Ishikawa (cell line): ENCODE results near the gene RIN3.
A peak's percentile ranks its signal among the peaks of the same experiment; 100 is the strongest.

Experiments
- CEBPB ChIP-seq: IDR thresholded peaks from 2 replicates; pipeline ENCODE4 v1.6.1; 2012
- CREB1 ChIP-seq: IDR thresholded peaks from 2 replicates; pipeline ENCODE4 v1.6.1; 2012; ENCODE audit warnings: low read depth
- EGR1 ChIP-seq: IDR thresholded peaks from 2 replicates; pipeline ENCODE4 v1.6.1; 2012
- EP300 ChIP-seq: IDR thresholded peaks from 2 replicates; pipeline ENCODE4 v1.6.1; 2012; ENCODE audit warnings: borderline replicate concordance
- FOXM1 ChIP-seq: IDR thresholded peaks from 2 replicates; pipeline ENCODE4 v1.6.1; 2012; ENCODE audit warnings: low read depth, borderline replicate concordance
- MAX ChIP-seq: IDR thresholded peaks from 2 replicates; pipeline ENCODE4 v1.6.1; 2012
- NFIC ChIP-seq: IDR thresholded peaks from 2 replicates; pipeline ENCODE4 v1.6.1; 2012
- RAD21 ChIP-seq: IDR thresholded peaks from 2 replicates; pipeline ENCODE4 v1.6.1; 2012; ENCODE audit warnings: low read depth
- REST ChIP-seq: IDR thresholded peaks from 2 replicates; pipeline ENCODE4 v1.6.1; 2012; ENCODE audit warnings: low read depth, mild to moderate bottlenecking
- TAF1 ChIP-seq: IDR thresholded peaks from 2 replicates; pipeline ENCODE4 v1.6.1; 2012; ENCODE audit warnings: low read depth, mild to moderate bottlenecking
- TCF12 ChIP-seq: IDR thresholded peaks from 2 replicates; pipeline ENCODE4 v1.6.1; 2012; ENCODE audit warnings: low read depth
- TEAD4 ChIP-seq: IDR thresholded peaks from 2 replicates; pipeline ENCODE4 v1.6.1; 2012
- USF1 ChIP-seq: IDR thresholded peaks from 2 replicates; pipeline ENCODE4 v1.6.1; 2012
- YY1 ChIP-seq: IDR thresholded peaks from 2 replicates; pipeline ENCODE4 v1.6.1; 2012; ENCODE audit warnings: low read depth
- ZBTB7A ChIP-seq: IDR thresholded peaks from 2 replicates; pipeline ENCODE4 v1.6.1; 2012; ENCODE audit warnings: low read depth

The RIN3 gene

GRCh38 chr14:92551044-92551841, 37.7 kb downstream of the RIN3 start:
- TF ChIP-seq MAX: no peak
- no peak for TF ChIP-seq REST
- TF ChIP-seq CEBPB: no peak
- TF ChIP-seq FOXM1: no peak
- no peak for TF ChIP-seq TAF1
- no peak for TF ChIP-seq EGR1
- no peak for TF ChIP-seq TEAD4
- TF ChIP-seq YY1: no peak
- TF ChIP-seq USF1: no peak
- no peak for TF ChIP-seq TCF12
- TF ChIP-seq ZBTB7A: no peak
- no peak for TF ChIP-seq EP300
- no peak for TF ChIP-seq RAD21
- TF ChIP-seq CREB1: no peak
- no peak for TF ChIP-seq NFIC

- no peak for TF ChIP-seq FOXM1
- TF ChIP-seq EP300: no peak
- TF ChIP-seq USF1: no peak
- TF ChIP-seq MAX: no peak
- no peak for TF ChIP-seq TCF12
- TF ChIP-seq CREB1: no peak
- TF ChIP-seq YY1: no peak
- no peak for TF ChIP-seq RAD21
- TF ChIP-seq NFIC: no peak
- TF ChIP-seq EGR1: no peak
- TF ChIP-seq REST: no peak
- TF ChIP-seq TEAD4: no peak
- no peak for TF ChIP-seq CEBPB
- TF ChIP-seq TAF1: no peak
Measured at GRCh38 chr14:92552066-92552465, 38.5 kb downstream of the RIN3 start.

- peak; percentile 10; the same call in 1 of the 2 replicates for TF ChIP-seq RAD21
- no peak for TF ChIP-seq CEBPB
Measured at GRCh38 chr14:92553438-92553837, 39.9 kb downstream of the RIN3 start.

- TF ChIP-seq YY1 (no peak), CEBPB (no peak), NFIC (no peak), CREB1 (no peak), EP300 (no peak), TCF12 (no peak), FOXM1 (no peak), TEAD4 (no peak), RAD21 (no peak), MAX (no peak), USF1 (no peak), TAF1 (no peak)
Measured at GRCh38 chr14:92555465-92556111, 42.0 kb downstream of the RIN3 start.

GRCh38 chr14:92556255-92556741, 42.7 kb downstream of the RIN3 start:
- TF ChIP-seq NFIC (no peak), ZBTB7A (no peak), FOXM1 (no peak), MAX (no peak), REST (no peak), EP300 (no peak), TCF12 (no peak), RAD21 (no peak), EGR1 (no peak), CEBPB (no peak), USF1 (no peak), TEAD4 (no peak), TAF1 (no peak), YY1 (no peak), CREB1 (no peak)
